Inferior parietal cortex (tissue), 1 donor: ENCODE results near the gene ATXN1.

Experiments
- DNase-seq: peaks from one replicate; pipeline ENCODE4 v3.0.0-alpha.2; 2016; ENCODE audit errors: extremely low spot score

Gene ATXN1

DNA sequence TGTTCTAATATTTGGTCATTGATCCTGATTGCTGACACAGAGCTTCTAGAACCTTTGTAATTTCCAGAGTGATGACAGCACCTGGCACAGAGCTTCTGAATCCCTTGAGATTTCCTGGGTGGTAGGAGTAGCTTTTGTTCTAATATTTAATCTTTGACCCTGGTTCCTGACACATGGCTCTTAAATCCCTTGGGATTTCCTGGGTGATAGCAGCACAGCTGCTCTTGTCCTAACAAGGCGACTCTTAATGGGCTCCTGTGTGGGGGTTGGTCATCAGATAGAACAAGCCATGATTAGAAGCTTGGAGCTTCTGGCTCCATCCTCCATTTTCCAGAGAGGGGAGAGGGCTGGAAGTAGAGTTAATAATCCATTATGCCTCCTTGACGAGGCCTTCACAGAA is 504.5 kb downstream of the ATXN1 start:
- DNase-seq: no peak

DNA sequence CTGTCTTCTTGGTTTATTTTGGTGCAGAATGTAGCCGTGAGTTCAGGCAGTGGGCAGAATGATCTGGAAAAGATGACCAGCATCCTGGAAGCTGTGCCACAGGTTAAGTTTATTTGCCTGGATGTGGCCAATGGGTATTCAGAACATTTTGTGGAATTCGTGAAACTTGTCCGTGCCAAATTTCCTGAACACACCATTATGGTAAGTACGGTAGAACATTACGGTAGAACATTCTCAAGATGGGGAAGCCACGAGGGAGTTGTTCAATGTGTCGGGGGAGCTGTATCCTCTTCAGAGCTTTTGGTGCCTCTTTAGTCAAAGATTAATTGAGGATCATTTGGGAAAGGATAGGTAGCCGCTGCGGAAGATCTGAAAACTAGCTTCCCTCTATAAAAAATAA is 506.7 kb downstream of the ATXN1 start:
- DNase-seq: no peak

DNA sequence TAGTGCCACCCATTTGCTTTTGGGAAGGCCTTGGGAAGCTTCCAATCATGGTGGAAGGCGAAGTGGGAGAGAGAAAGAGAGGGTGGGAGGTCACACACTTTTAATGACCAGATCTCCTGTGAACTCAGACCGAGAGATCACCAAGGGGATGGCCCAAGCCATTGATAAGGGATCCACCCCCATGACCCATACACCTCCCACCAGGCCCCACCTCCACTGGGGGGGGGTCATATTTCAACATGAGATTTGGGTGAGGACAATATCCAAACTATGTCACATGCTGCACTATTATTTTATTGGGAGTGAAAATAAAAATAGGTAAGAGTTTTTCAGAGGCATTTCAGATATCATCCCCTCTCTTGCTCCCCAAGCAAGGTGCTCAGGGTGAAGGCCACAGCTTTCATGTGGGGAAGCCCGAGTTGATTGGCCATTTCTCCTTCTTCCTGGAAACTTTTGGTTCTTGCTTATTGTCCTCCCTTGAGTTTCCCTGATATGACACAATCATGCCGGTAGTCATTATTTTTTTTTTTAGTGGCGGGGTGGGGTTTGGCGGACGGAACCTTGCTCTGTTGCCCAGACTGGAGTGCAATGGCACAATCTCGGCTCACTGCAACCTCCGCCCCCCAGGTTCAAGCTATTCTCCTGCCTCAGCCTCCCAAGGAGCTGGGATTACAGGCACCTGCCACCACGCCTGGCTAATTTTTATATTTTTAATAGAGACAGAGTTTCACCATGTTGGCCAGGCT is 507.7 kb downstream of the ATXN1 start:
- no peak for DNase-seq

DNA sequence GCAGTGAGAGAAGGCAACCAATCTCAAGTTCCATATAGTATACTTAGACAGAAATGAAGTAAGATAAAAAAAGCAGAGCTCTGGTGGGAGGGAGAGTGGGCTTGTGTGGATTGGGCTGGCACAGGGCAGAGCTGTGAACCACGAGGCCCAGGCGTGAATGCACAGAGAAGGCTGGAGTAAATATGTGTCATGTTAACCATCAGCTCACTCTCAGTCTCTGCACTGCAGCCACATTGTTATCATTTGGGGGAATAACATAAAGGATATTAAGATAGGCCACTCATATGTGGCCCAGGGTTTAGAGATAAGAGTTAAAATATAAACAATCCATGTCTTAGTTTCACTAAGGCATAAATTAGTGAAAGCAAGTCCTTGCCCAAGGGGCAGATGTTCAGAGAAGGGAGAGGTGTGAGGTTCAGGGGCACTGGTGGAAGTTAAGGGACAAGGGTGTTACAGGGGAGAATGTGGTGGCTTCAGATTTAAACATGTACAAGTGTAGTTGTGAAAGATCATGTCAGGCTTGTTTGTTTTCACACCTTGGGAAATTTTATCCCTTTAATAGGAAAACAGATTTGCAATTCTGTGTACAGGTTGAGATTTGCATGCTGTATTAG is 508.5 kb downstream of the ATXN1 start:
- DNase-seq: no peak

DNA sequence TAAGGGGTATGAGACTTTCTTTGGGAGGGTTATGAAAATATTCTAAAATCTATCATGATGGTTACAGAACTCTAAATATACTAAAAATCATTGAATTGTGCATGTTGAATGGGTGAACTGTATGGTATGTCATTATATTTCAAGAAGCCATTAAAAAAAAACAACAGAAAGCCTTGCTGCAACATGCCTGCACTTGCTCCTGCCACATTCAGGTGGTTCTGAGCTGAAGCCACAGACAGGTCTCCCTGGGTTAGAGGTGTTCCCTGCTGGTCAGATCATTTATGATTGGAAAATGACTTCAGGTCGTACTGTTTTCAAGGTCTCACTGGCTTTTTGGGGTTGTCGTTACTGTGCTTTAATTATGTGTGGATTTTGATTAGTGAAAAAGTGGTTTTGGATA is 509.6 kb downstream of the ATXN1 start:
- DNase-seq: no peak

DNA sequence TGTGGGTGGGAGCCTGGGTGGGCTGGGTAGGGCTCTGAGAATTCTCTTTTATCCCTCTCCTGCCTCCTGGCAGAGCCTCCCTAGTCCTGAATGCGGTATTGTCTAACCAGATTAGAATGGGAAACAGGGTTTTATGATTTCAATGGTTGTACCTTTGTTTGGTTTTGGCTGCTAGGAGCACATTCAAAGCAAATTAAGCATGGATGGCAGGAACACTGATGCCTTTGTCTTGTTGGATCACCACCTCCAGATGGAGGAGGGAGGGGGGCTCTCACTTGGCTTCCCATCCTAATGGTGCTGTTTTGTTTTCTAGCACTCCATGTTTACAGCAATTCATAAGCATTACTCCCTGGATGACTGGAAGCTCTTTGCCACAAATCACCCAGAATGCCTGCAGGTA is 511.3 kb downstream of the ATXN1 start:
- DNase-seq: no peak
